ENCODE data around the gene DARS1.

DNA sequence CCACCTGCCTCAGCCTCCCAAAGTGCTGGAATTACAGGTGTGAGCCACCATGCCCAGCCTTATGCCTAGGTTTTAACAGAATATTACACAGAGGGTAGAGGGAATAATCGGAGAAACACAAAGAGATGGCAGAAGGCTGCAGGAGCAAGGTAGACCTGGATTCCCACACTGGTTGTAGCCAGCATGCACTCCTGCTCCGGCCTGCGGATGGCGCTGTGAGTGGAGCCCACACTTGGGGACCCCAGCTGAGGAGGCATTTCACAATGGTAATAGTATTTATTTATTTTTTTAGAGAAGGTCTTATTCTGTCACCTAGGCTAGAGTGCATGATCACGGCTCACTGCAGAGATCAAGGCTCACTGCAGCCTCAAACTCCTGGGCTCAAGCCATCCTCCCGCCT lies 38.8 kb upstream of the DARS1 start:
- TF ChIP-seq, protein P1, sequence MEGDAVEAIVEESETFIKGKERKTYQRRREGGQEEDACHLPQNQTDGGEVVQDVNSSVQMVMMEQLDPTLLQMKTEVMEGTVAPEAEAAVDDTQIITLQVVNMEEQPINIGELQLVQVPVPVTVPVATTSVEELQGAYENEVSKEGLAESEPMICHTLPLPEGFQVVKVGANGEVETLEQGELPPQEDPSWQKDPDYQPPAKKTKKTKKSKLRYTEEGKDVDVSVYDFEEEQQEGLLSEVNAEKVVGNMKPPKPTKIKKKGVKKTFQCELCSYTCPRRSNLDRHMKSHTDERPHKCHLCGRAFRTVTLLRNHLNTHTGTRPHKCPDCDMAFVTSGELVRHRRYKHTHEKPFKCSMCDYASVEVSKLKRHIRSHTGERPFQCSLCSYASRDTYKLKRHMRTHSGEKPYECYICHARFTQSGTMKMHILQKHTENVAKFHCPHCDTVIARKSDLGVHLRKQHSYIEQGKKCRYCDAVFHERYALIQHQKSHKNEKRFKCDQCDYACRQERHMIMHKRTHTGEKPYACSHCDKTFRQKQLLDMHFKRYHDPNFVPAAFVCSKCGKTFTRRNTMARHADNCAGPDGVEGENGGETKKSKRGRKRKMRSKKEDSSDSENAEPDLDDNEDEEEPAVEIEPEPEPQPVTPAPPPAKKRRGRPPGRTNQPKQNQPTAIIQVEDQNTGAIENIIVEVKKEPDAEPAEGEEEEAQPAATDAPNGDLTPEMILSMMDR (IDR thresholded peaks at IDR 0.05): no peak
- TF ChIP-seq POLR2A (IDR thresholded peaks at IDR 0.05) (no peak), POLR2AphosphoS5 (IDR thresholded peaks at IDR 0.05) (no peak)
